Spleen (tissue), 11 donors: ENCODE data around the gene DDB1. TPM values are rescaled to one million over a fixed set of nuclear protein-coding genes. Genes with fewer than 3 reads are reported as not detected.

Experiments
- DNase-seq: peaks from one replicate; pipeline ENCODE4 v3.0.0-alpha.2; 2020
- H3K27ac ChIP-seq, 8 donors: fragments of 200-600 bp; sonication (generic) in 7 of 8; 1 replicate in 4 of 8; 2 replicates in 4 of 8; pipeline versions ENCODE4 v1.5.0 to v1.8.0; 2016 to 2021; ENCODE audit warnings: inconsistent platforms in 4 of 8, mild to moderate bottlenecking in 4 of 8, moderate library complexity in 1 of 8
- H3K27me3 ChIP-seq, 7 donors: fragments of 200-600 bp; sonication (generic) in 6 of 7; replicated peaks in 1 of 7; 1 replicate in 4 of 7; 2 replicates in 3 of 7; pipeline versions ENCODE4 v1.5.0 to v1.8.0; 2016 to 2021; ENCODE audit warnings: inconsistent platforms in 3 of 7, mild to moderate bottlenecking in 1 of 7
- H3K36me3 ChIP-seq, 6 donors: fragments of 200-600 bp; sonication (generic) in 5 of 6; 1 replicate in 4 of 6; 2 replicates in 2 of 6; pipeline versions ENCODE4 v1.5.0 to v1.8.0; 2016 to 2021; ENCODE audit warnings: inconsistent platforms in 2 of 6
- H3K4me1 ChIP-seq, 6 donors: fragments of 200-600 bp; sonication (generic) in 5 of 6; 1 replicate in 3 of 6; 2 replicates in 3 of 6; pipeline versions ENCODE4 v1.5.0 to v1.8.0; 2016 to 2021; ENCODE audit warnings: inconsistent platforms in 3 of 6
- H3K4me3 ChIP-seq, 8 donors: fragments of 200-600 bp; sonication (generic) in 7 of 8; 1 replicate in 4 of 8; 2 replicates in 4 of 8; pipeline versions ENCODE4 v1.5.0 to v1.8.0; 2016 to 2021; ENCODE audit warnings: inconsistent platforms in 4 of 8, mild to moderate bottlenecking in 4 of 8, moderate library complexity in 2 of 8
- H3K9me3 ChIP-seq, 8 donors: fragments of 200-600 bp; sonication (generic) in 7 of 8; 1 replicate in 4 of 8; 2 replicates in 4 of 8; pipeline versions ENCODE4 v1.5.0 to v1.8.0; 2016 to 2021; ENCODE audit warnings: inconsistent platforms in 4 of 8
- POLR2A ChIP-seq, 3 donors: fragments of 450-650 bp; IDR thresholded peaks; one replicate each; pipeline ENCODE4 v1.5.1; 2017; ENCODE audit warnings: antibody characterized with exemption in 3 of 3, mild to moderate bottlenecking in 1 of 3
- POLR2AphosphoS5 ChIP-seq, 3 donors: sonication (generic); formaldehyde crosslinking; IDR thresholded peaks; one replicate each; pipeline ENCODE4 v1.5.1; 2017; ENCODE audit warnings: antibody characterized with exemption in 3 of 3
- WGBS, 5 donors: extraction: QIAGEN DNeasy Blood & Tissue Kit in 3 of 5; methylation state at CpG; one replicate each; pipeline versions ENCODE4 v1.1.5 to v1.1.7; 2013 to 2018; 5-methylcytosine and 5-hydroxymethylcytosine counted together
- intact Hi-C: fragments of 100-400 bp; cut with DNase I; formaldehyde crosslinking; loops from one replicate; pipeline ENCODE4 v1.15.0; 2023; ENCODE audit warnings: low total_unique reads
- polyA plus RNA-seq, 3 donors: library from polyadenylated mRNA; stranded (reverse); fragments of 200-250 nt; gene quantifications; one replicate each; pipeline ENCODE4 v1.2.1, GENCODE V29; 2013
- total RNA-seq, 7 donors: library from RNA; depleted of rRNA in 3 of 7; stranded (reverse); fragments of >200 nt in 3 of 7; fragmentation: NEBNext Ultra II Directional in 4 of 7; extraction: Animal tissue kit (Norgen Biotek cat#: 25700) in 4 of 7; gene quantifications; one replicate each; pipeline versions ENCODE4 v1.1.0 to v1.2.1, GENCODE V29; 2016 to 2021
- TF ChIP-seq, protein P1 (sequence below), 11 experiments: fragments of 200-600 bp in 7 of 11; fragments of 450-650 bp in 4 of 11; sonication (generic) in 4 of 11; IDR thresholded peaks in 8 of 11; conservative IDR thresholded peaks in 3 of 11; 1 replicate in 7 of 11; 2 replicates in 4 of 11; pipeline versions ENCODE4 v1.4.0 to v1.8.0; 2016 to 2021; ENCODE audit warnings: antibody characterized with exemption in 11 of 11, inconsistent platforms in 4 of 11, mild to moderate bottlenecking in 1 of 11
- donor health status: healthy with polysubstance abuse.
- donor health status: DM: no; HTN: no; CAD: no; lungs with moderate emphysema.
- donor health status: DM: no; HTN: no; CAD: no.
- donor health status: Bipolar disorder and iron deficiency.
- donor health status: healthy.
- donor health status: DM: no; HTN: no; CAD: no.
- donor health status: DM: yes; HTN: yes; CAD: no.

Gene DDB1
- total and polyA plus RNA-seq, 10 donors = 68.7 to 157 (median 133) TPM

DNA sequence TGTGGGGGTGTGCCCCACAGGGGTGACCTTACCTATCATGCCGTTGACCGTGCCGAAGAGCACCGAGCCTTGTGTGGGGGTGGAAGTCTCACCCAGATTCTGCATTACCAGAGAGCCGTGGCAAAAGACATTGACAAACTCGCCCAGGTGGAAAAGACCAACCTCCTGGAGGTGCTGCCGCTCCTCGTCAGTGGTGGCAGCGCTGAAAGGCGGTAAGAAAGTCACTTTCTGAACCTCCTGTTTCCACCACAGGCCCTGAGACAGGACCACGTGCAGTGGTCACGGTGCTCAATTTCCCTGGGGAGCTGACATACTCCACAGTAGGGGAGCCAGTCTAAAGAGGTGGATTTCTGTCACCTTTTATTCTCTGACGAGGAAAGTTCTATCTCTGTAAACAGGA is 30.4 kb downstream of the DDB1 start:
- H3K9me3 ChIP-seq = no peaks in the 10 kb centered on the region
- peaks cover 0 to 11% (median 0%) of the 10 kb centered on the region in 6 donors for H3K4me1 ChIP-seq
- peaks cover 6 to 100% (median 86%) of the 10 kb centered on the region in 6 donors for H3K36me3 ChIP-seq
- peak in 1 of 3 donors; percentile 1 for TF ChIP-seq POLR2AphosphoS5 (IDR thresholded peaks at IDR 0.05)
- TF ChIP-seq POLR2A (IDR thresholded peaks at IDR 0.05) = no peak
- TF ChIP-seq, protein P1, sequence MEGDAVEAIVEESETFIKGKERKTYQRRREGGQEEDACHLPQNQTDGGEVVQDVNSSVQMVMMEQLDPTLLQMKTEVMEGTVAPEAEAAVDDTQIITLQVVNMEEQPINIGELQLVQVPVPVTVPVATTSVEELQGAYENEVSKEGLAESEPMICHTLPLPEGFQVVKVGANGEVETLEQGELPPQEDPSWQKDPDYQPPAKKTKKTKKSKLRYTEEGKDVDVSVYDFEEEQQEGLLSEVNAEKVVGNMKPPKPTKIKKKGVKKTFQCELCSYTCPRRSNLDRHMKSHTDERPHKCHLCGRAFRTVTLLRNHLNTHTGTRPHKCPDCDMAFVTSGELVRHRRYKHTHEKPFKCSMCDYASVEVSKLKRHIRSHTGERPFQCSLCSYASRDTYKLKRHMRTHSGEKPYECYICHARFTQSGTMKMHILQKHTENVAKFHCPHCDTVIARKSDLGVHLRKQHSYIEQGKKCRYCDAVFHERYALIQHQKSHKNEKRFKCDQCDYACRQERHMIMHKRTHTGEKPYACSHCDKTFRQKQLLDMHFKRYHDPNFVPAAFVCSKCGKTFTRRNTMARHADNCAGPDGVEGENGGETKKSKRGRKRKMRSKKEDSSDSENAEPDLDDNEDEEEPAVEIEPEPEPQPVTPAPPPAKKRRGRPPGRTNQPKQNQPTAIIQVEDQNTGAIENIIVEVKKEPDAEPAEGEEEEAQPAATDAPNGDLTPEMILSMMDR (IDR thresholded peaks at IDR 0.05 in 8 of 11, conservative IDR thresholded peaks at IDR 0.05 in 3 of 11) = no peak
- no peak overlapping the region for H3K27ac ChIP-seq
- no peak overlapping the region for H3K4me3 ChIP-seq
- WGBS, 5 donors = 91 to 97% (median 92%) methylated on average over 12 to 13 of the region's 13 CpGs
- DNase-seq = peak; percentile 50
- no peaks in the 10 kb centered on the region for H3K27me3 ChIP-seq
- intact Hi-C loops = no loop called here

DNA sequence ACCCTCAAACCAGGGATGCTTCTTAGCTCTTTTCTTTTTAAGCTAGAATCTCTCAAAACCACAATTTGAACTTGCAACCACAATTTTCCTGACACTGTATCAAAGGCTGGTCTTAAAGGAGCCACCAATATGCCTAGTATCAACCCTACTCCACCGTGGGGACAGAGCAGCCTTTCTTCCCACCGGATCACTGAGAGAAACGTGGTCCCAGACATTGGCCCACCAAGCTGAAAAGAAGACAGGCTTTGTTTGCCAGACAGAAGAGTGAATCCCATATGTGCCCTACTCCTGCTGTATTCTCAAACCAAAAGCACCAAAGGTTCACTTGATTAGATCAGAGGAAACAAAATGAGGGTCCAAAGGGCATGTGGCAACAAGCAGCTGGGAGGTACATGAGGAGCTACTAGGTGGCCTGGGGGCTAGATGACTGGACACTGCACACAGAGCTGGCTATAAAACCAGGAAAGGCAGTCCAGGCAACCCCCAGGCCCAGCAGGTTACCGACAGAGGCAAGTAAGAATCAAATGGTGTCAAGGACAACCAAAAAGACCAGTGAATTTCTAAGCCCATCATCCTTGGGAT is 34.2 kb downstream of the DDB1 start:
- intact Hi-C loops = no loop called here
- TF ChIP-seq POLR2A (IDR thresholded peaks at IDR 0.05) (no peak), POLR2AphosphoS5 (IDR thresholded peaks at IDR 0.05) (no peak)
- TF ChIP-seq, protein P1 (IDR thresholded peaks at IDR 0.05 in 8 of 11, conservative IDR thresholded peaks at IDR 0.05 in 3 of 11) = no peak
- H3K4me1 ChIP-seq = peaks cover 8 to 37% (median 20%) of the 10 kb centered on the region in 6 donors
- peaks cover 6 to 71% (median 49%) of the 10 kb centered on the region in 6 donors for H3K36me3 ChIP-seq
- no peaks in the 10 kb centered on the region for H3K9me3 ChIP-seq
- peak; percentile 6 for DNase-seq
- H3K4me3 ChIP-seq = no peak overlapping the region
- peaks cover 0 to 23% (median 6%) of the 10 kb centered on the region in 7 donors for H3K27me3 ChIP-seq
- no peak overlapping the region for H3K27ac ChIP-seq
- WGBS, 5 donors = 82 to 89% (median 85%) methylated on average over 4 of the region's 4 CpGs

GRCh38 chr11:61297746-61298145 is 35.2 kb downstream of the DDB1 start:
- H3K9me3 ChIP-seq = no peaks in the 10 kb centered on the region
- H3K4me3 ChIP-seq = no peak overlapping the region
- H3K4me1 ChIP-seq = peaks cover 8 to 42% (median 25%) of the 10 kb centered on the region in 6 donors
- no peak overlapping the region for H3K27ac ChIP-seq
- H3K36me3 ChIP-seq = peaks cover 6 to 61% (median 39%) of the 10 kb centered on the region in 6 donors
- intact Hi-C loops = no loop called here
- H3K27me3 ChIP-seq = peaks cover 0 to 28% (median 6%) of the 10 kb centered on the region in 7 donors
- 47 to 58% (median 52%) methylated on average over 5 of the region's 5 CpGs for WGBS, 5 donors
- peak; percentile 1 for DNase-seq
- TF ChIP-seq POLR2AphosphoS5 (IDR thresholded peaks at IDR 0.05) (no peak), POLR2A (IDR thresholded peaks at IDR 0.05) (no peak)
- TF ChIP-seq, protein P1 (IDR thresholded peaks at IDR 0.05 in 8 of 11, conservative IDR thresholded peaks at IDR 0.05 in 3 of 11) = no peak

DNA sequence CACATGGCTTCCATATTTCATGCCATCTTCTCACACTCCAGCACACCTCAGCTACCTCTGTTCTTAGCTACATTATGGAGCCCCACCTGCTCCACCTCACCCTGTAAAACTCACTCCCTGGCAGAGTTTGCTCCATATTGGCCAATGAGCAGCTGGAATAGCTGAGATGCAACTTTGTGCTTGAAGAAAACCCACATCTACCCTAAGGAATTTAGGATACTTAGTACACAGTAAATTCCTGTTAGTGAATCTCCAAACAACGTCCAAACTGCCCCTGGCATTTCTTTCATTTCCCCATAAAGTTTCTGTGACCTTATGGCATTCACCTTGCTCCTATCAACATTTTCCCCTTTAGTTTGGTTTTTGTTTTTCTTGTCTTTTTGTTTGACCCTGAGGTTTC is 35.6 kb downstream of the DDB1 start:
- peaks cover 8 to 42% (median 25%) of the 10 kb centered on the region in 6 donors for H3K4me1 ChIP-seq
- peaks cover 2 to 57% (median 35%) of the 10 kb centered on the region in 6 donors for H3K36me3 ChIP-seq
- 52 to 73% (median 57%) methylated on average over 1 of the region's 1 CpG for WGBS, 5 donors
- H3K4me3 ChIP-seq = no peak overlapping the region
- intact Hi-C loops = no loop called here
- no peaks in the 10 kb centered on the region for H3K9me3 ChIP-seq
- DNase-seq = peak; percentile 6
- no peak overlapping the region for H3K27ac ChIP-seq
- TF ChIP-seq POLR2AphosphoS5 (IDR thresholded peaks at IDR 0.05) (no peak), POLR2A (IDR thresholded peaks at IDR 0.05) (no peak)
- TF ChIP-seq, protein P1 (IDR thresholded peaks at IDR 0.05 in 8 of 11, conservative IDR thresholded peaks at IDR 0.05 in 3 of 11) = no peak
- H3K27me3 ChIP-seq = peaks cover 0 to 31% (median 6%) of the 10 kb centered on the region in 7 donors
